GM21717 (cell line): Measurements from ENCODE around the gene CFAP74.

ENCODE experiments used
- ATAC-seq: cut with Tn5 transposase; IDR thresholded peaks from one replicate; pipeline ENCODE4 v1.9.1; 2021; ENCODE audit warnings: mild to moderate bottlenecking, moderate library complexity; ENCODE audit not compliant: unreplicated experiment

CFAP74 gene

DNA sequence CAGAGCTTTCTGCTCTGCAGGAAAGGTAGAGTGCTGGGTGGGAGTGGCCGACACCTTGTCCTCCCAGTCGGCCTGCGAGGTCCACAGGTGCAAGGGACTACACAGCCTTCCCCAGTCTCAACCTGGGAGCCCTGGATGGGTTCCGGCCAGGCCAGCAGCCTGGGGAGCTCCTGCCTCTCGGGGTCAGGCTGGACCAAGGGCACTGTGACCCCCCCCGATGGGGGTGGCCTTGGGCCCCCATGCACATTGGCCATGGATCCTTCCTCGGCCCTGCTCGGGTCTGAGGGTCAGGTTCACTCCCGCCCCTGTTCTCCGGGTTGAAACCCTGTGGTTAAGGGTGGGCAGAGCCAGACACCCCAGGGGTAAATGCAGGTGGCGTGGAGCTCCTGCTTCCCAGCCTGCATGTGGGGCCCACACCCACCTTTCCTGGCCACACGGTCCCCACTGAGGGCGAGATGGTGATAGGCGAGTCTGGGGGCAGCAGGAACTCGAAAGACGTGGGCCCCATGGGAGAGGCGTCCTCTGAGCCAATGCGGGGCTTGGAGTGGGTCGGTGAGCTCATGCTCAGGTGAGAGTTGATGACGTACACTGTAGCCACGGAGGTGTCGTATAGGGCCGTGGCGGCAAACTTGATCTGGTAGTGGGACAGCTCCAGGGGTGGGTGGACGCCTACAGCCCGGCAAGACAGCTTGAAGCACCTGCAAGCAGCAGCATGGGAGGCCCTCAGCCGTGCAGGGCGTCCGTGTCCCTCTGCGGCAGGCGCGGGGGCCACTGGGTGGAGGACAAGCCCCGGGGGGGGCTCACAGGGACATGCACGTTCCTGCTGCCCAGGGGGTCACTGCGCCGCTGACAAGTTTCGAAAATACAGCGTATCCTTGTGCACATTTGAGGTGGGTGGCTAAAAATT is 73.7 kb downstream of the CFAP74 start:
- ATAC-seq: no peak

DNA sequence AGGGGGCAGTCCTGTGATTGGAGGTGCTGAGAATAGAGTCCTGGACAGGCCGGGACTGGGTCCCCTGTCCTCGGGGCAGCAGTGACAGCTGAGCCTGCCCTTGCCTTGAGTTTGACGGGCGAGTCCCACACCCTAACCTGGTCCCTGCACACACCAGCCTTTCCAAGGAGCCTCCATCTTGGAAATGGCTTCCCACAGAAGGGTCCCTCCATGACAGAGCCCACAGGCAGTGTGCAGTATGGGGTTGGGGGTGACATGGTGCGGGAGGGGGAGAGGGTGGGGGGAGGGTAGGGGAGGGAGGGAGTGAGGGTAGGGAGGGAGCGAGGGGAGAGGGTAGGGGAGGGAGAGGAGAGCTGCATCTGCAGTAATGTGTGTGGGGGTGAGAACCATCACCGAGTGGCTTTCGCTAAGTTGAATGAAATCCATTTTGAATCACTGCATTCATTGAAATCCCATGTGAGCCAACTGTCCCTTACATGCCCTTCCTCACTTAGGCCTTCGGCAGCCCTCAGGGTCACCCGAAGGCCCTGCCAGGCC is 74.4 kb downstream of the CFAP74 start:
- ATAC-seq: no peak

DNA sequence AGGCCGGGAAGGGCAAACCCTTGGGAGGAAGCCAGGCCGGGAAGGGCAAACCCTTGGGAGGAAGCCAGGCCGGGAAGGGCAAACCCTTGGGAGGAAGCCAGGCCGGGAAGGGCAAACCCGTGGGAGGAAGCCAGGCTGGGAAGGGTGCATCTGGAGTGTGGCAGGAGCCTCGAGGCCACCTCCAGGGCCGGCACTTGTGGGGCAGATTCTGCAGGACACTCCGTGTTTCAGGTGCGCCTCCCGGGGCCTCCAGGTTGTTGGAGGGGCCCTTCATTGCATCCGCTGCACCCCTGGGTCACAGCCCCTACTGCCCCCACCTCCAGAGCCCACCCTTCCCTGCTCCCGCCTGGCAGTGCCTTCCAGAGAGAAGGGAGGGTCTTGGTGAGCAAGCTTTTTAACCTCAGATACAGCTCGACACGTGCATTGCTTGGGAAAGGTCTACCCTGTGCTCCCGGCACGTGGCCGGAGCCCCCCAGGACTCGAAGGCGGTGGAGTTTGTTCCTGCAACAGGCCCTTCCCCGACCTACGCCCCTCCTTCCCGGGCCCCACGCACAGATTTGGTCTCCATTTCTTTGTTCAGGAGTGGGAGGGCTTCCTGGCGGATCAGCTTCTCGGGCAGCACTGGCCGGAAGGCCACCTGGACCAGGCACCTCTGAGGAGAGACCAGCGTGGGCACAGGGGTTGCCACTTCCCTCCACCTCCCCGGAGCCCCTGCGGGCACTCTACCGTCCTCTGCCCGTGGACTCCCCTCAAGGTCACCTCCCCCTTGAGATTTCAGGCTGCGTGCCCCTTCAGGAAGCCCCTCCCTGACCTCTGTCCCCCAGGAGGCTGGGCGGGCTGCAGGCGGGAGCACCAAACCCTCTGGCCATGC is 75.1 kb downstream of the CFAP74 start:
- ATAC-seq: no peak

DNA sequence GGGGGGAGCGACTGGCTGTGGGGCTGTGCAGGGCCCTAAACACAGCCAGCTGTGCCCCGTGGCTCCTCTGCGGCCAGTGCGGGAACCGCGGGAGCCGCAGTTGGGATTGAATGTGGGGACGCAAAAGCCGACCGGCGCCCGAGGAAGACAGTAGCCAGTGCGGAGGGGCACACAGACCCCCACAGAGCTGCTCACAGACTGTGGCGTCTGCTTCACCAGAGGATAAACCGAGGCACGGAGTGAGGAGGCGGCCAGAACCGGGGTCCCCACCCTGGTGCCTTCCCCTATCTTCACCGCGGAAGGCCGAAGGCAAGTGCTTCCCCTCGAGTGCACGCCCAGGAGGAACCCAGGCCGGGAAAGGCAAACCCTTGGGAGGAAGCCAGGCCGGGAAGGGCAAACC is 75.8 kb downstream of the CFAP74 start:
- ATAC-seq: no peak

DNA sequence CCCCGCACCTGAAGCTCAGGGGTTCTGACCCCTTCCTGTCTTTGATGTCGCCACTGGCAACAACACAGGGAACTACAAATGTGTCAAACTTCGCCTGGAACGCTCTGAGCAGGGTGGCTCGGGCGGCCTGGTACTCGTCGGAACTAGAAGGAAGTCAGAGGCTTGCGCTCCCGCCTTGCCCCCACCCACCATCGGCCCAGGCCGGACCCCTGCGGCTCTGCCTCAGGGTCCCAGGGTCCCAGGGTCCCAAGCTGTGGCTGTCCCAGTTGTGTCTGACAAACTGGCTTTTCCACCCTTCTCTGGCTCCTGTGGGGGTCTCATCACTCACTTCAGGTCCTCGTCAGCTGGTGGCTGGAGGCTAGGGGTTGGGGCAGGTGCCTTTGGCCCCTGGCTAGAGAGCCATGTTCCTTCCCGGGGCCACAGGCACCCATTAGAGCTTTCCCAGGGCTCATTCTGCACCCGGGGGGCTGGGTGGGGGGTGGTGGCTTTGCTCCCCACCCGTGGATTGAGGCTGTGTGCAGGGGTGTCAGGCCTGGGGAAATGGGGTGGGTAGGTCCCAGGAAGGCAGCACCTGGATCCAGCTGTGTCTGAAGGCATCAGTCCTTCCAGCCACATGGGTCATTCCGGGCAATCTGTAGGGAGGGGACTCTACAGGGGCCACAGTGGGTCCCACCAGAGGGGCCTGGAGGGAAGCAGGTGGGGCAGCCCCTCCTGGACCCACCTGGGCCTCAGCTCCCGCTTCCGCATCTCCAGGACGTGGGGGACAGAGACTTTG is 76.5 kb downstream of the CFAP74 start:
- no peak for ATAC-seq

DNA sequence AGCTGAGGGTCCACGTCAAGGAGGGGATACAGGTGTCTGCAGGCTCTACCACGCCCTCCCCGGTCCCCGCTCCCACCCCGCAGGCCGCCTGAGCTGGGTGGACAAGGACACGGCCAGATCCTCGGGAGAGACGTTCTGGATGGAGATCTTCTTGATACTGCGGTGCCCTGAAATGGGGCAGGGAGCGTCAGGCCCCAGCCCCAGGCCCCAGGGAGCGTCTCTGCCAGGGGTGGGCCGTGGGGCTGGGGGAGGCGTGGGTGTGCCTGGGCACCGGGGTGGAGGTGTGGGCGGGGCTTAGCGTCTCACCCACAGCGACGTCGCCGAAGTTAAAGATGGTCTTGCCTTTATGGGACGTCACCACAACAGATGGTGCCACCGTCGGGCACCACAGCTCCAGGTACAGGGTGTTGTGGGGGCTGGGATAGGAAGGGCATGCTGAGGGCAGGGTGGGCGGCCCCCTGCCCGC is 77.2 kb downstream of the CFAP74 start:
- ATAC-seq: no peak

DNA sequence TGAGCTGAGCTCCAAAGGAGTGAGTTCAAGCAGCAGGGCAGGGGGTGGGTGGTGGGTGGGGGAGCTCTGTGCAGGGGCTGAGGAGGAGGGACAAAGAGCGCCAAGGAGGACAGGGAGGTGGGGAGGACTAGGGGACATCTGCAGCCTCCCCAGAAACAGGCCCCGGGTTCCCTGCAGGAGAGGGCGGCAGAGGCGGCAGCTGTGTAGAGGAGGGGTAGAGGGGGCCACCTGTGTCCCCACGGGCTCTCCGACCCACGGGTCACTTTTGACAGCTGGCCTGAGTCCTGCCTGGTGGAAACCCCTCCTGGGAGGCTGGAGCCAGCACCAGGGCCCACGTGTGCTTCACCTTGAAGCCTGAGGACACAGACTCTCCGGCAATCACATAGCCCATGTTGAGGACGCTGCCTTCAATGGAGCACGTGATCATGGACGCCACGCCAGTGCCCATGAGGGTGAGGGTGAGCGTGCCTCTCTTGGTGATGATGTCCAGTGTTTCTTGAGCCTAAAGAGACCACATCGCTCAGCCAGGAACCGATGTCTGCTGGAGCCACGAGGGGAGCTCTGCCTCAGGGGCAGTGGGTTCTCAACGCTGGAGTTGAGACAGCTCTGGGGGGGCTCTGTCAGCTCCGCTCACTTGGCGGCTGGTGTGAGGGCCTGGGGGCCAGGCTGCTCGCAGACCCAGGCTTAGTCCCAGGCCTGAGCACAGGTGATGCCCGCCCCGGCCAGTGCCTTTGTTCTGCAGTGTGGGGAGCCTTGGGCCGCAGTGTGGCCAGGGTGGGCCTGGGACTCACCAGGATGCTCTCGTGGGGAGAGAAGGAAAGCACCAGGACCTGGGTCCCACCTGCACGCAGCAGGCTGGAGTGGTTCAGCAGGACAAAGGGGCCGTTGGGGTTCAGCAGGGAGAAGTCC is 77.9 kb downstream of the CFAP74 start:
- no peak for ATAC-seq

DNA sequence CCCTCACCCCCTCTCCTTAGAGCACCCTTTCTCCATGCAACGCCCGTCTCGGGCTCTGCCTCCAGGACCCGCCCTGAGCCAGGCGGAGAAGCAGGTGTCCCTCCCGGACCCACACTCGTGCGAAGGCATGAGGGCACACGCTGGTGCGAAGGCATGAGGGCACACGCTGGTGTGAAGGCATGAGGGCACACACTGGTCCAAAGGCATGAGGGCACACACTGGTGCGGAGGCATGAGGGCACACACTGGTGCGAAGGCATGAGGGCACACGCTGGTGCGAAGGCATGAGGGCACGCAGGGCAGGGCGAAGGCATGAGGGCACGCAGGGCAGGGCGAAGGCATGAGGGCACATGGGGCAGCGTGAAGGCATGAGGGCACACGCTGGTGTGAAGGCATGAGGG is 78.7 kb downstream of the CFAP74 start:
- no peak for ATAC-seq

DNA sequence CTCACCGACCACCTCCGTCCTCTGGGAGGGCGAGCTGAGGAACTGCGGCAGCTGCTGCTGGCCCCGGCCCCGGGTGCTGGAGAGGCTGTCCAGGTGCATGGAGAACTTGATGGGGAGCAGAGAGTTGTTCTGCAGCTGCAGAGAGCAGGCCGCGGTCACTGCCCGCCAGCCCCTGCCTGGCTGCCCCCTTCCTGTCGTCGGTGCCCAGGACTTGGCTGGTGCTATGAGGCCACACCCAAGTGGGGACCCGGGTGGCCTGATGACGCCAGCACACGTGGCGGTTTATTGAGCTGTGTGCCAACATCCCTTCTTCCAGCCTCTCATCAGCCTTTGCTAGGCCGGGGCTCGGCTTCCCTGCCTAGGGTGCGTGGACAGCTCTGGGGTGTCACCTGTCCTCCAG is 79.2 kb downstream of the CFAP74 start:
- ATAC-seq: no peak

DNA sequence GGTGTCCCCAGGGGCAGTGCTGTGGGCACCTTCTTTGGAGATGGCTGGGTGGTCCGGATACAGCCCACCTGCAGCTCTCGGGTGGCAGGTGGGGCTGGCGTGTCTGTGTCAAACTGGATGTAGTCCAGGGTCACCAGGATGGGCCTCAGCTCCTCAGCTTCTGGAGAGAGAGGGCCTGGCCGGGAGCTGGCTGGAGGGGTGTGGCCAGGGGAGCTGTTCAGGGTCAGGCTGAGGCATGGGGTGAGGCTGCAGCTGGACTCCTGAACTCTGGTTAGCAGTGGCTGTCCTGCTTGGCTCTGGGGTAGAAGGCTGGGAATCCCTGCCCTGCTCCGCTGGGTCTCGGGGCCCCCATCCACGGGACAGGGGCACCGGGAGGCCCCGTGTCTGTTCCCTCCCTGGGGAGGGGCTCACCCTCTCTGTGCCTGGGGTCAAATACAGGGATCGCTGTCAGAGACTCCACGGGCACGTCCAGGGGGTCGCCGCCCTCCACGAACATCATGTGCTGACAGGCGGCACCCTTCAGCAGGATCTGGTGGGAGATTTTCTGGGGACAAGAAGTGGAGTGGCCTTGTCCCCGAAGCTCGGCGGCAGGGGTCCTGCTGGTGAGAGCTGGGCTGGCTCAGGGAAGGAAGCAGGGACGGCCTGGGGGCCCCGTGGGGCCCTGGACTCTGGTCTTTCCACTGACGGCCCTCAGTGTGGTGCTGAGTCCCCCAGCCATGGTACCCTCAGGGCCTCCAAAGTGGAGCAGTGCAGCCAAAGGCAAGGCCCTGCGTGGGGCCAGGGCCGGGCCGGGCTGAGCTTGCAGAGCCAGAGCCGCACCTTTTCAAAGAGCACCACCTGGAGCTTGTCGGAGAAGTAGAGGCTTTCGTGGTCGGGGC is 80.4 kb downstream of the CFAP74 start:
- ATAC-seq: no peak

DNA sequence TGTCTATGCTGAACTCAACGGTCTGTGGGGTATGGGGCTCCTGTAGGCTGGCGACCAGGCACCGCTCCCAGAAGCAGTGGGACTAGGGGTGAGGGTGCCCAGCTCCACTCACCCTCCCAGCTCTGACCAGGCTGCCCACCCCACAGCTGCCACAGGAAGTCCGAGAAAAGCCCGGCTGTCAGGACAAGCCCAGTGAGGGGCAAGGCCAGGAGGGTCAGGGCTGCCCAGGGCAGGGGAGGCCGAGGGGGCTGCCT is 81.0 kb downstream of the CFAP74 start:
- no peak for ATAC-seq

DNA sequence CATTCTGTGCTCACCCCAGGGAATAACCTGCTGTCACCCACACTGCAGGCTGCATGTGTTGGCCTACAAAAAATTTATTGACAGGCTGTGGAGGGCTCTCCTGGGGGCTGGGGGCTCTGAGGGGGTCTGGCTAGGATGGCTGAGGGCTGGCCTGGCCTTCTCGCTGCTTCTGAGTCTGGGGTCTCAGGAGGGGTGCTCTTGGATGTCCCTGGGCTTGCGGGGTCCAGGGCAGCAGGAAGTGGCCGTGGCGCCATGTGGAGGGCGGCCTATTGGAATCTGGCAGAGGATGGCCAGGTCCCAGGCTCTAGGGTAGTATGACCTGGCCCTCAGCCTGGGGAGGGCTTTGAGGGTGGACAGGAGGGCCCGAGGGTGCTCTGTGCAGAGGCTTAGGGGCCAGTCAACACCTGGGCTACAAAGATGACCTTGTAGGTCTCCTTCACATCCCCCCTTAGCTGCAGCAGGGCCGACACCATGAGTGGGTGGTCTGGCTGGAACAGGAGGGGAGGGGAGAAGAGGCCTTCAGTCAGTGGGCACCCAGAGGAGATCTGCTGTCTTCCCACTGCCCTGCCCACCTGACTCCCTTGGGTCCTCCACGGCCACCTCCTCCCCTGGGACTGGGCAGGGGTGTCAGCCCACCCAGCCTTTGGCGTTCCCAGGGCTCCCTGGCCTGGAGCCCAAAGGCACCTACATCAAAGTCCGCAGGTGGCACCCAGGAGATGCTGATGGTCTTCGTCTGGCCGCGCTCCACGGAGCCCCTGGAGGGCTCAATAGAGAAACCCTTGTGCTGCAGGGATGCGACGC is 81.5 kb downstream of the CFAP74 start:
- no peak for ATAC-seq

DNA sequence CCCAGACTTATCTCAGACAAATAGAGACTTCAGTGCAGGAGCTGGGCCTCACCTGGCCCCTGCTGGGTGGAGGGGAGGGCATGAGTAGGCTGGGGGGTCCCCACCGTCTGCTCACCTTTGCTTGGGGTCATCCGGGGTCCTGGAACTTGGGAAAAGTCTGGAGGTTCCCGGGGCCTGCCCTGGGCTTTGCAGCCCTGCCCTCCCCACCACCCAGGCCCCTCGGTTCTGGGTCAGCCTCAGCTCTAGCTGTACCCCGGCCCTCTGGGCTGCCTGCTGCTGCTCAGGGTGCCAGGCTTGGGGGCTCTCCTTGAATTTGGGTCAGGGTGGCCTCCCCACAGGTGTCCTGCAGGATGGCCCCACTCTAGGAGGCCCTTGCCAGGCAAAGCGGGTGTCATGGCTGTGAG is 82.1 kb downstream of the CFAP74 start:
- ATAC-seq: no peak

DNA sequence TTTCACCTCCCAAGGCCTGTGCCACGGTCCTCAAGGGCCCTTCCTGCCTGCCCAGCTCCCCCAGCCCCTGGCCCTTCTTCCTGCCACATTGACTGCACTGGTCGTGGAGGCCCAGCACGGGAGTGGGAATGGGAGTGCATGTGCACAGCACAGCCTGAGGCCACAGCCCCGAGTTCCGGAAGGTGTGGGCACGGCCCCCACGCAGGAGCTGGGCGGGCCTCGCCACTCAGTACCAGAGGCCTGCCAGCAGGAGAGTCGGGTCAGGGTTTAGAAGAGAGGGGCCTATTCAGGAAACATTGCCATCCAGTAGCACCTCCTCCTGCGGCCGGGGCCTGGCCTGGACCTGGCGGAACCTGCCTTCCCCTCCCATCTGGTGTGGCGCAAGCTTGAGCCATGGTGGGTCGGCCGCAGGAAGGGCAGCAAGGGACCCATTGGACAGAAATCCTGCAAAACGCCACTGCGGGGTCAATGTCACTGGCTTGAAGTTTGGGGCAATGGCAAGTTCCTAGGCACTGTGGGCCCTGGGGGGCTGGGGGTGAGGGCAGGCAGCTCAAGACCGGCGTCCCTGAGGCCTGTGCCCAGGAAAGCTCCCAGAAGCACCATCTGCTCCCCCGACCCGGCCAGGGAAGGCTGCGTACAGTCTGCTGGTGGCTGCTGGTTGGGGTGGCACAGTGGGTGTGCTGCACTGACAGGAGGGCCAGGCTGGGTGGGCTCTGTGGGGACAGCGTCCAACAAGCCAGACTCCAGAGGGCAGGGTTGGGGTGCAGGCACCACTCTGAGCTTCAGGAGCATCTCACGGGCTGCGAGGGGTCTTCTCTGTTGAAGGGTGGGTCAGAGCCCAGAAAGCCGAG is 82.8 kb downstream of the CFAP74 start:
- ATAC-seq: no peak

DNA sequence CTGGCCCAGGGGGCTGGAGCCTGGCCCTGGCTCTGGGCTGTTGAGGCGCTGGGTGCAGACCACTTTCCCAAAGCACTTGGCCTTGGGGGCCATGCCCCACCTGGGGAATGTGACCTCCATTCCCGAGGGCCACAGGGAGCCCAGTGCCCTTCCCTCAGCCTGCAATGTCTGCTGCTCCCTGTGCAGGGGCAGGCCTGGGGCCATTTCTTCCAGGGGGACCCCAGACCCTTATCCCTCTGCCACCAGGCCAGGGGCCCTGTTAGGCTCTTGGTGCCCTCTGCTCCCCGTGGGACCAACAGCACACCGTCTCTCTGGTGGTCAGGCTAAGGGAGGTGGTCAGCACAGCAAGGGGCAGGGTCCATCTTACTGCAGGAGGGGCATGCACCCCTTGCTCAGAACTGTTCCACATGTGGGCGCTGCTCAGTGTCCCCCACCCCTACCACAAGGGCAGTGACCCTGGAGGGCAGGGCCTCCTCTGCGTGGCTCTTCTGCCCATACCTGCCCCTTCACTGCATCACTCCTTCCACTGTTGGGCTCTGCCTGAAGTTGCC is 83.5 kb downstream of the CFAP74 start:
- no peak for ATAC-seq

DNA sequence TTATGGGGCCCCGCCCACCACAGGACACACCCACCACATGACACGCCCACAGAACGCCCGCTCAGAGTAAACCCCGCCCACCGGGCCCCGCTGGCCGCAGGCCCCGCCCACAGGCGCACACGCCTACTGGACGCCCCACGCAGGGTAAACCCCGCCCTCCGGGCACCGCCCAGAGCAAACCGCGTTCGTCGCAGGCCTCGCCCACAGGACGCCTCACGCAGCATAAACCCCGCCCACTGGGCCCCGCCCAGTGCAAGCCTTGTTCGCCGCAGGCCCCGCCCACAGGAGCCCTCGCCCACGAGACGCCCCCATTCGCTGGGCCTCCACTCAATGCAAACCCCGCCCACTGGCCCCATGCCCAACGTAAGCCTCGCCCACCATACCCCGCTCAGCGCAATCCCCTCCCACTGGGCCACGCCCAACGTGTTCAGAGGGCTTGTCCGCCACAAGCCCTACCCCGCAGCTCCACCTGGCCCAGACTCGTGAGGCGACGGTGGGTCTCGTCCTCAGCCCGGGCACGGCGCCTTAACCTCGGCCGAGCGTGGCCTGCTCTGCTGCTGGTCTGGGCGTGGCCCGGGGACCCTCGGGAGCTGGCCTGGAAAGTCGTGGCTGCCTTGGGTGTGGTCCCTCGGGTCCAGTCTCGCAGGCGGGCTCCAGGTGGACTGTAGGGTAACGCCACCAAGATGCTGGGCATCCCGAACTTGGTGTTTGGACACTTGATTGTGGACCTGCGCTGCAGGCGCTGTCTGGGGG is 84.1 kb downstream of the CFAP74 start:
- ATAC-seq: peak; percentile 59
